Activated naive CD4-positive, alpha-beta T cell treated with anti-CD3 and anti-CD28 coated beads, Interleukin-2, amount 50 U/mL, for 72 hours (primary cell): ENCODE results near the gene STAC. TPM values are rescaled to one million over a fixed set of nuclear protein-coding genes. Genes with fewer than 3 reads are reported as not detected.

ENCODE experiments used
- ATAC-seq, 2 donors: fragments of 150-1000 bp; cut with Tn5 transposase; 2 replicates each; pipeline ENCODE4 v1.10.0; 2021; ENCODE audit warnings: mild to moderate bottlenecking in 2 of 2, moderate library complexity in 2 of 2
- DNase-seq, 2 donors: peaks; one replicate each; pipeline ENCODE4 v3.0.0; 2021 to 2022; ENCODE audit warnings: low spot score in 2 of 2
- H3K27ac Mint-ChIP-seq, 2 donors: one replicate each; pipeline ENCODE4 v1.8.0; 2022; ENCODE audit warnings: mild to moderate bottlenecking in 2 of 2, mixed read lengths in 2 of 2
- H3K36me3 Mint-ChIP-seq, 2 donors: one replicate each; pipeline ENCODE4 v1.8.0; 2022; ENCODE audit warnings: mixed read lengths in 2 of 2
- H3K9me3 Mint-ChIP-seq, 2 donors: one replicate each; pipeline ENCODE4 v1.8.0; 2022; ENCODE audit warnings: mixed read lengths in 2 of 2
- total RNA-seq, 2 donors: library from RNA; stranded (reverse); gene quantifications; one replicate each; pipeline ENCODE4 v1.2.3, GENCODE V29; 2022

The STAC gene
- total RNA-seq, 2 donors from 2014 or later: not detected

DNA sequence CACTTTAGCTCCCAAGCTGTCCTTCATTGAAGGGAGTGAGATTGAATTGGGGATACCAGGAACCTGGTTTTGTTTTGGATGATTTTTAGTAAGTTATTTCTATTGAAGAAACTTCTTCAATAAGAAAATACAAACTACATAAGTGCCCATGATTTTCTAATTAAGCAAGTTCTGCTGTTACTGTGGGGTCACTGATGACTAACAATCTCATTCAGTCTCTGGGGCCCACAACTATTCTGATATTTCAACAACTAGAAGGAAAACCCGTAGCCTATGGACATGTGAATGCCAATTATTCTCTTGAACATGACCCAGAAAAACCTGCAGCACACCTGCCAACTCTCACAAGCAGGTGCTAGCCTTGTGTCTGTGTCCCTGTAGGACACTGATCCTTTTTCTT lies 199.4 kb downstream of the STAC start:
- Mint-ChIP-seq H3K27ac (no peak overlapping the region), H3K9me3 (peaks cover 9 to 16% of the 10 kb centered on the region in 2 donors), H3K36me3 (peaks cover 6 to 8% of the 10 kb centered on the region in 2 donors)
- ATAC-seq (no peak), DNase-seq (no peak)

DNA sequence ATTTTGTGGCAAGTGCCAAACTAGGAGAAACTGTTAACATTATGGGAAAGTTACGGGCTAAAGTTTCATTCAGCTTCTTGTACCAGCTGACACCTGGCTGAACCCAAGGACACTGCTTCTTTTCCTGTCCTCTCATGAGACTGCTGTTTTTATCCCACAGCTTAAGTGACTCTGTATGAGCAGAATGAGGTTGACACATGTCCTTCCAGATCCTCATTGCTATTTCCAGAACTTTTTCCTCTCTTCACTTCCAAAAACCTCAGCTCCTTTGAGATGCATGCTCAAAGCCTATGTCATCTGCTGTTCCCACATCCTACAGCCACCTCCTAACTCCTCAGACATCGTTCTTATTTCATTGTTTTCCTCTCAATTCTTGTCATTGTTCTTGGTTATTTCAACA lies 200.4 kb downstream of the STAC start:
- ATAC-seq (no peak), DNase-seq (no peak)
- H3K9me3 Mint-ChIP-seq: peaks cover 13 to 16% of the 10 kb centered on the region in 2 donors
- no peak overlapping the region for H3K27ac Mint-ChIP-seq
- H3K36me3 Mint-ChIP-seq: peaks cover 6 to 8% of the 10 kb centered on the region in 2 donors

DNA sequence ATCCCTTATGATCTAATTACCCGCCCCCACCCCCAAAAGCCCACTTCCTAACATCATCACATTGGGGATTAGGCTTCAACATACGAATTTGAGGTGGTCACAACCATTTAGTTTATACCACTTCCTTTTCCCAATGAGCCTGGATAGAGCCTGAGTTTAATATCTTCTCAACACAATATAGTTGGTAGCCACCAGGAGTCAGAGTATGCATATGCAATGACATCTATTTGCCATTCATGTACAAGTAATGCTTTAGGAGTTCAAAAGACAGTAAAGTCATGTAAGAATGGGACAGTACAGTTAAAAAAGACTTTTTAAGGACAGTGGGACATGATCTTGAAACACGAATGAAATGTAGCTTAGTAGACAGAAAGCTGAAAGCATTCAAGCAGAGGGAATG lies 211.7 kb downstream of the STAC start:
- no peak overlapping the region for H3K27ac Mint-ChIP-seq
- DNase-seq: no peak
- ATAC-seq: no peak
- H3K36me3 Mint-ChIP-seq: no peaks in the 10 kb centered on the region
- H3K9me3 Mint-ChIP-seq: peaks cover under 1 to 5% of the 10 kb centered on the region in 2 donors

DNA sequence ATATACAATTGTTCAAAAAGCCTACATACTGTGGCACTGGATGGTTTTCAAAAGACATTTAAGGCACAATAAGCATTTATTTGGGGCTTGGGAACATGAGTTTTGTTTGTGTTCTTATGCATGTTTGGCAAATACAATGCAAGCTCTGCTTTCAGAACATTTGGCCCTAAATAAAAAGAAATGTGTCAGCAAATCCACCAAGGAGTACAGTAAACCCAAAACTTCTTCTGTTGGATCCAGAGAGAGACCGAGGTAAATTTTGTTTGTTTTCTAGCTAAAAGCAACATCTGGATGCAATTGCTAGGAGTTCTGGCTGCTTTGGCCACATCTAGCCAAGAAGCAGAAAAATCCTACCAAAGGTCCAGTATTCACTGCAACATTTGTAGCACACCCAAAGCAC lies 215.2 kb downstream of the STAC start:
- H3K36me3 Mint-ChIP-seq: no peaks in the 10 kb centered on the region
- no peaks in the 10 kb centered on the region for H3K9me3 Mint-ChIP-seq
- ATAC-seq: no peak
- H3K27ac Mint-ChIP-seq: no peak overlapping the region
- no peak for DNase-seq

DNA sequence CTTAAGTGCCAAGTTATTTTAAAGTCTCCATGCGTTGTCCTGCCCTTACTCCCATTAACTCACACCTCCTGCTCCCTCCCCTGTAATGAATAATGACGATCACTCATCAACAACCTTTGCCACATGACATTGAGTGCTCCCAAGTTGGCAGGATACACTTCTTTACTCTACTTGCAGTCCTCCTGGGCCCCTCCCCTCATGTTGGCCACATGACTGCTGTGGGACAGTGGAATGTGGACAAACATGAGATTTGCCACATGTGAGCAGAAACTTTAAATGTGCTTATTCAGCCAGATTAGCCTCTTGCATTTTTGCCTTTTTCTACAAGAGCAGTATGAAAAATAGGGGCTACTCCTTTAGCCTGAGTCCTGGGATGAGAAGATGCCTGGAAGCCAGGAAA lies 216.1 kb downstream of the STAC start:
- H3K27ac Mint-ChIP-seq: no peak overlapping the region
- H3K9me3 Mint-ChIP-seq: no peaks in the 10 kb centered on the region
- no peak for DNase-seq
- no peaks in the 10 kb centered on the region for H3K36me3 Mint-ChIP-seq
- no peak for ATAC-seq

DNA sequence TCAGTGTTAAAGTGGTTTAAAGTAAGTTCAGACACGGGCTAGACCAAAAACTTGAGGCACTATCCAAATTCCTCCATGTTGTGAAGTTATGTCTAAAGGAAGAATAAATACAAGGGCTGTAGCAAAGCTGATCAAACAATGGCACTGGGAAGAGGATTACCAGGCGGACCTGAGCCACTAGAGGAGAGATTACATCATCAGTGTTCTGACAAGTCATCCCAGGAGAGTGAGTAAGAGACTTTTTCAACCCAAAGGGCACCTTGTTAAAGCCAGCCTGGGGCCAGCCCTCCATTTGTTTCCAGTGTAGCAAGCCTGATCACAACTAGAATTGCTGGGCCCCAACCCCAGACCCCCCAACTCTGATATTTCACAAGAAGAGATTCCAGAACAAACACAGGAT lies 217.1 kb downstream of the STAC start:
- DNase-seq: no peak
- peak in 1 of 2 donors; percentile 53 for ATAC-seq

More for the DNA sequence above, 217.1 kb downstream of the STAC start:
- no peaks in the 10 kb centered on the region for H3K9me3 Mint-ChIP-seq
- no peaks in the 10 kb centered on the region for H3K36me3 Mint-ChIP-seq
- no peak overlapping the region for H3K27ac Mint-ChIP-seq
